Type B pancreatic cell (in vitro differentiated cells): ENCODE results near the gene NPEPL1. TPM values are rescaled to one million over a fixed set of nuclear protein-coding genes. Genes with fewer than 3 reads are reported as not detected.
A peak's percentile ranks its signal among the peaks of the same experiment; 100 is the strongest.
"Not testable (repeated sequence)": the region's sequence is repeated elsewhere in the genome, so short reads cannot be mapped to it uniquely, and the experiment has no call there.

Experiments
- DNase-seq: peaks from one replicate; pipeline ENCODE4 v3.0.0; 2021; ENCODE audit warnings: mixed read lengths; ENCODE audit not compliant: unreplicated experiment; ENCODE audit errors: extremely low spot score
- H3K27ac Mint-ChIP-seq: 2 replicates; pipeline ENCODE4 v1.8.0; 2021; ENCODE audit warnings: mild to moderate bottlenecking, mixed read lengths
- H3K27me3 Mint-ChIP-seq: 2 replicates; pipeline ENCODE4 v1.8.0; 2021; ENCODE audit warnings: mixed read lengths
- H3K36me3 Mint-ChIP-seq: 2 replicates; pipeline ENCODE4 v1.8.0; 2021; ENCODE audit warnings: mixed read lengths
- H3K4me1 Mint-ChIP-seq: one replicate; pipeline ENCODE4 v1.8.0; 2021; ENCODE audit warnings: mixed read lengths; ENCODE audit not compliant: unreplicated experiment
- H3K4me3 Mint-ChIP-seq: 2 replicates; pipeline ENCODE4 v1.8.0; 2021; ENCODE audit warnings: mild to moderate bottlenecking, mixed read lengths
- H3K9me3 Mint-ChIP-seq: 2 replicates; pipeline ENCODE4 v1.8.0; 2021; ENCODE audit warnings: mixed read lengths
- CTCF ChIP-seq: fragments of 200-600 bp; sonication (generic); conservative IDR thresholded peaks from 2 replicates; pipeline ENCODE4 v1.5.0; 2021; ENCODE audit warnings: antibody characterized with exemption, mild to moderate bottlenecking
- total RNA-seq: library from RNA; stranded (reverse); gene quantifications from 2 replicates; pipeline ENCODE4 v1.2.1, GENCODE V29; 2021; ENCODE audit warnings: low replicate concordance

The NPEPL1 gene
- total RNA-seq, 1 donor from 2014 or later, result 25.0 TPM

GRCh38 chr20:58647796-58648501, 44.7 kb upstream of the NPEPL1 start:
- no peak for DNase-seq
- Mint-ChIP-seq H3K27me3 (peaks cover 7% of the 10 kb centered on the region), H3K9me3 (no peaks in the 10 kb centered on the region), H3K4me1 (peaks cover 9% of the 10 kb centered on the region), H3K36me3 (no peaks in the 10 kb centered on the region), H3K4me3 (no peak overlapping the region), H3K27ac (no peak overlapping the region)
- TF ChIP-seq CTCF, result no peak

- peak overlapping the region; percentile 85 for H3K4me3 Mint-ChIP-seq
- H3K36me3 Mint-ChIP-seq, H3K9me3 Mint-ChIP-seq, H3K27me3 Mint-ChIP-seq, DNase-seq: not testable (repeated sequence)
- H3K27ac Mint-ChIP-seq, result peak overlapping the region; percentile 36
- peaks cover 13% of the 10 kb centered on the region for H3K4me1 Mint-ChIP-seq
These were observed 44.1 kb upstream of the NPEPL1 start for GRCh38 chr20:58648502-58648825.

GRCh38 chr20:58649288-58650180, 43.1 kb upstream of the NPEPL1 start:
- Mint-ChIP-seq H3K27me3 (peaks cover 4% of the 10 kb centered on the region), H3K4me3 (peak overlapping the region; percentile 85), H3K27ac (peak overlapping the region; percentile 36), H3K36me3 (no peaks in the 10 kb centered on the region), H3K4me1 (peaks cover 13% of the 10 kb centered on the region), H3K9me3 (no peaks in the 10 kb centered on the region)
- DNase-seq, result no peak
- no peak for TF ChIP-seq CTCF

- H3K27ac Mint-ChIP-seq, result peak overlapping the region; percentile 98
- TF ChIP-seq CTCF, result no peak
- H3K4me1 Mint-ChIP-seq, result peaks cover 15% of the 10 kb centered on the region
- peak overlapping the region; percentile 100 for H3K4me3 Mint-ChIP-seq
- peaks cover 4% of the 10 kb centered on the region for H3K27me3 Mint-ChIP-seq
- no peak for DNase-seq
- no peaks in the 10 kb centered on the region for H3K36me3 Mint-ChIP-seq
- no peaks in the 10 kb centered on the region for H3K9me3 Mint-ChIP-seq
These were observed 42.3 kb upstream of the NPEPL1 start for GRCh38 chr20:58650181-58650775.

GRCh38 chr20:58650776-58651558, 41.6 kb upstream of the NPEPL1 start, which contains the start of gene STX16:
Gene STX16 (plus strand): TSS chr20:58651283. CDS start chr20:58652007, 724 bp downstream.
- H3K4me1 Mint-ChIP-seq, result peaks cover 21% of the 10 kb centered on the region
- H3K27me3 Mint-ChIP-seq, result peaks cover 4% of the 10 kb centered on the region
- no peaks in the 10 kb centered on the region for H3K9me3 Mint-ChIP-seq
- peak within 1 kb of the TSS; percentile 98 for H3K27ac Mint-ChIP-seq
- peak within 1 kb of the TSS; percentile 100 for H3K4me3 Mint-ChIP-seq
- DNase-seq, result peak; percentile 92
- TF ChIP-seq CTCF, result peak; percentile 79
- no peaks in the 10 kb centered on the region for H3K36me3 Mint-ChIP-seq
